Activated CD4-positive, alpha-beta T cell treated with anti-CD3 and anti-CD28 coated beads, Interleukin-2, amount 50 U/mL, for 16 hours (primary cell): Measurements from ENCODE around the gene ELAC2.

Experiments used
- DNase-seq: peaks from one replicate; pipeline ENCODE4 v3.0.0-alpha.2; 2020

The ELAC2 gene

GRCh38 chr17:13017655-13018459 lies at the start of gene ELAC2:
TSS of gene ELAC2 (minus strand) at chr17:13018027. CDS start at chr17:13017947, 80 bp downstream.
- peak; percentile 98 for DNase-seq

- no peak for DNase-seq
Observed at GRCh38 chr17:13065032-13065431, 47.2 kb upstream of the ELAC2 start.

DNA sequence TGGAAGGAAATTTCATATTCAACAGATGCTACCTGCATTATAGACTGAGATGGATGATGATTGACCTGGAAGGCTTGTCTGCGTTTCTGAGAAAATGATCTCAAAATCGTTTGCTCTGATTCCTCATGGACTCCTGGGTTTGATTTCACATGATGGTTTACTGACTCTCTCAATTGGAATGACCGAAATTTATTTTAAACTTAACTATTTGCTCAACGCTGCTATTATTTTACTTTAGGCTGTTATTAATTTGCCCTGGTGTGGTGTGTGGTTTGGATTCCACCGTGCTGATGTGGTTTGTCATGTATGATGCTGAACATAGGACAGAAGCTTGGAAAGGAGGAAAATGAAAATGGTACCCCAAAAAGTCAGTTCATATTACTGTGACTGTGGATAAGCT lies 37.3 kb upstream of the ELAC2 start:
- no peak for DNase-seq

GRCh38 chr17:13054666-13055065 lies 36.8 kb upstream of the ELAC2 start:
- no peak for DNase-seq

GRCh38 chr17:13051915-13052314 lies 34.1 kb upstream of the ELAC2 start:
- no peak for DNase-seq

DNA sequence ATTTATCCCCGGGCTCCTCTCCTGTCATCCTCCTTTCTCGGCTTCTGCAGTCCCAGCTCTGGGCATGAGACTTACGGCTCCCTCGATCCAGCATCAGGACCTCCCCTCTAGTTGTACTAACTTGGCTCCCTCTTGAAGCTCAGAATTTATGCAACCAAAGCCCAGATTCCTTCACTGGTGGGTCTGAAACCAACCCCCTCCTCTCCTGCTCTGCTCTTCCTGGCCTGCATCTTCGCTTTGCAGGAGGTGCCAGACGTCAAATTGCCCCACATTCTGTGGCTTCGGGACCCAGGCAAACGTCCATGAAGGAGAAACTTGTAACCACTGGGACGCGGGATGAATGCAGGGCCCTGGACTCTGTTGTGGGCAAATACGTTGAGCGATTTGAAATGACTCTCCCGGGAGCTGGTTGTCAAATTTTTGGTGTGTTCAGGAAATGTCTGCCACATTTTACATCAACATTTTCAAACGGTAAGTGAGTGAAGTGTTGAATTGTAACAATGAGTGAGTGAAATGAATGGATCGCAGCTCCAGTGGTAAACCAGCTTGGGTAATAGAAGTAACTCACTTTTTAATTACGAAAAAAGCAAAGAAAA lies 29.3 kb upstream of the ELAC2 start:
- no peak for DNase-seq

DNA sequence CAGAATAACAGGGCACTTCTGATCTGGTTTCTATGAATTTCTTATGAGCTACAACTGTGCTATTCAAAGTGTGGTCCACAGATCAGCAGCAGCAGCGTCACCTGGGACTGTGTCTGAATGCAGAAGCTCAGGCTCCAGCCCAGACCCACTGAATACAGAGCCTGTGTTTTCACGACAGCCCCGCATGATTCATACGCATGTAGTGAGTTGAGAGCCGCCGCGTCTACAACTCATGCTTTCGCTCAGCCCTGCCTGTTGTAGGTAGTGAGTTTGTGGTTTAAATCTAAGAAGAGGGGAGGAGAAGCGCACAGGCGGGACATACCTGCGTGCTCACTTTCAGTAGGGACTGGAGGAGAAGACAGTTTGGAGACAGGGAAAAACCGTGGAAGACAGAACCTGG lies 28.5 kb upstream of the ELAC2 start:
- DNase-seq: no peak

GRCh38 chr17:13044572-13045065 lies 26.8 kb upstream of the ELAC2 start:
- no peak for DNase-seq

DNA sequence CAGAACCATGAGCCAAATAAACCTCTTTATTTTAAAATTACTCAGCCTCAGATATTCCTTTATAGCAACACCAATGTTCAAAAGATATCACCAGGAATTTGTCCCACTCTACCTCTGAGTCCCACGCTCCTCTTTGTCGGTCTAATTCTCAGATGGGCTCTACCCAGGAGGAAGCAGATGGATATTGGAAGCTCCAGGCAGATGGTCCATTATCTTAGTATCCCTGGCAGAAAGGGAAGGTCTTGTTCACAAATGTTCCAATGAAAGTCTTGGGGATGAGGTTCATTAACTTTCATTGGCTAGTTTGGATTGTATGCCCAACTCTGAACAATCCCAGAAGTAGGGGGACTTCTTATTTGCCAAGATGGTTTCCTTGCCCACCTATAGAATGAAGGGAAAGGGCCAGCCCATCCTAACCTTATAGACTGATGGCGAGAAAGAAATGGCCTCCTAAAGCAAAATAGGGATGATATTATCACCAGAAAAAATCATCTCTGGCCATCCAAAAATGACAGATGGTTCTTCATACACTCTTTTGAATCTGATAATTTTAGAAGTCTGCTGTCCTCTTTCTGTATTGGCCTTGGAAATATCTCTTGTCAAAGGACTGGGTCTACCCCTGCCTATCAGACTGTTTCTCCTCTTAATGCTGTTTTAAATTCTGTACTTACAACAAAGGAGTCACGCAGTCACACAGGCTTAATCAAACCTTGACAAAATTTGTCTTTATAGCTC lies 21.3 kb upstream of the ELAC2 start:
- DNase-seq: no peak

- no peak for DNase-seq
Observed at GRCh38 chr17:13036751-13037150, 18.9 kb upstream of the ELAC2 start.

DNA sequence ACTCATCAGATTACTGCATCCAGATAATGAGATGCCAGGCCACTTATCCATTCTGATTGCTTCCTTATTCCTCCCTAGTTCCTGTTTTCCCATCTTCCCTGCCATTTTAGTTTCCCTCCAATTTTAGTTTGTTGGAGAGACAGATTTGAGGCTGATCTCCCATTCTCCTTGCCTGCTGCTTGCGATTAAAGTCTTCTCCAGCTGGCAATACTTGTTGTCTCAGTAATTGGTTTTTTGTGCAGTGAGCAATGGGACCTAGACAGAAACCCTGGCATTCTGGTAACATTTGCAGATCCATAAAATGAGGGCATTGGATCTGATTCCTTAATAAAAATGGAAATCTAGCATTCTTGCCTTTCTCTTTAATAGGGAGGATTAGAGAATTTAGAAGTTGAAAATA lies 17.6 kb upstream of the ELAC2 start:
- no peak for DNase-seq

- DNase-seq: peak; percentile 58
Observed at GRCh38 chr17:13031718-13032350, 14.0 kb upstream of the ELAC2 start.

GRCh38 chr17:13030459-13031300 lies 12.9 kb upstream of the ELAC2 start:
- DNase-seq: peak; percentile 56

DNA sequence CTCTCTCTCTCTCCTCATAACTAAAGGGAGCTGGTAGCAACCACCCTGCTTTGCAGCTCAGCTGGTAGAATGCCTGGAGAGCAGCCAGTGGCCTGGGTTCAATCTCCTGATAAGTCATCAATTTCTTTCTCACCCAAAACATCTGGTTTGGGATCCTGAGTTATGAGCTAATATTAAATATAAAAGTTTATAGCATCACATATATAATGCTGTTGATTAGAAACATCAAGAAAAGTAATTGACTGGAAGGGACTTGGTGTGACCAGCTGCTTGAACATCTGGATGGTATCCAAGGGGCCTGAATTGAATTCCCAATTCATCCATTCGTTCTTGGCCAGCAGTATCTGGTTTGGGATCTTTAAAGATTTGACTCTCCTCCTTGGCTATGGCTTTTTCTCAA lies 12.2 kb upstream of the ELAC2 start:
- no peak for DNase-seq

DNA sequence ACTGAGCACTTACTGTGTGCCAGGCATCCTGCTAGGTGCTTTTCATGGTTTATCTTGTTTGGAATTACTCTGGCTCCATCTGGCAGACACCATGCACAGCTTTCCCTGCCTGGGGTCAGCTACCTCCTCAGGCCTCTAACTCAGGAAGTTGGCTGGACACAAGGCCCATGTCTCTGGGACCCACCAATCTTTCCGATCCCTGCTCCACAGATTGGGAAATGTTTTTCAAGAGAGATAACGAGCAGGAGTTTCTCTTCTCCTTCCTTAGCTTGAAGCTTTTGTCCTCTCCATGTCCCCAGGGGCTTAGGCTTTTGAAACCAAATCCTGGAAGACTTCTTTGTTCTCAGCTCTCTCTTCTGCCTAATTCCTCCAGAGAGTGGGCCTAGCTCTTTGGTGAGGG lies 11.5 kb upstream of the ELAC2 start:
- DNase-seq: no peak

DNA sequence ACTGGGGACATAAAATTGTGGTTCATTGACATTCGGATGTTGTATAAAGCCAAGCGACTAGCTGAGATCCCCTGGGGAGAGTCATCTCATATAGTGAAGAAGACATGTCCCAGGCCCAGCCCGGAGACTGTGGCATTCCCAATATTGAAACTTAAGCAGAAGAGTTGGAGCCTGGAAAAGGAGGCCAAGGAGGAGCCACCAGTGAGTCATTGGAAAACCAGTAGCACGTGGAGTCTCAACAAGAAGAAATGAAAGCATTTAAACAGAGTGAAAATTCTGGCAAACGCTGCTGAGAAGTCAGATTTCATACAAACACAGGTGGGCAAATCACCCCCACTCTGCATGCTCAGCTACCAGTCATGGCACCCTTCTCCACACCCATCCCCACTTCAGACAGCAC lies 9.4 kb upstream of the ELAC2 start:
- DNase-seq: no peak

GRCh38 chr17:13025687-13026086 lies 7.9 kb upstream of the ELAC2 start:
- no peak for DNase-seq

GRCh38 chr17:13025258-13025627 lies 7.4 kb upstream of the ELAC2 start:
- no peak for DNase-seq

DNA sequence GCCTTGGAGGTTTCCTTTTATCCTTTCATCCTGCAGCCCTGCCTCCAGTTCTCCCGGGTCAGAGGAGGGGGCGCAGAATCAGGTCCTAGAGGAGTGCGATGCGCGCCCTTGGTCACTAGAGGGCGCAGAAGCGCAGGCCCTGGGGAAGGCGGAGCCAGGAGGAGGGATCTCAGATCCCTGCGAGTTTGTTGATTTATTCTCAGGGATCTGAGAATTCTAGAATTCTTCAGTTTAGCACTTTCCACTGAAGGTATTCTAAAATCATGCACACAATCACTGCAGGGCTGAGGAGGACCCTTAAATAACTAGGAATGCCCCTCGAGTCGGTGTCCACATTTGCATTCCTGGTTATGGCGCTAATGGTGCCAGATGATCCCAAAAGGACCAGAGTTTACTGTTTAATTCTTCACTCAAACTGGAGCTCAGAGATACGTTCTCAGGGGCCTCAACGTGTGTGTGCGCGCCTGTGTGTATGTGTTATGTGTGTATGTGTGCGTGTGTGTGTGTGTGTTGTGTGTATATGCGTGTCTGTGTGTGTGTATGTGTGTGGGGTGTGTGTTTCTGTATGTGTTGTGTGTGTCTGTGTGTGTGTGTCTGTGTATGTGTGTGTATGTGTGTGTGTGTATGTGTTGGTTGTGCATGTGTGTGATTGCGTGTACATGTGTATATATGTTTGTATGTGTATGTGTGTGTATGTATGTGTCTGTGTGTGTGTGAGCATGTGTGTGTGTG lies 6.9 kb upstream of the ELAC2 start:
- peak; percentile 61 for DNase-seq

DNA sequence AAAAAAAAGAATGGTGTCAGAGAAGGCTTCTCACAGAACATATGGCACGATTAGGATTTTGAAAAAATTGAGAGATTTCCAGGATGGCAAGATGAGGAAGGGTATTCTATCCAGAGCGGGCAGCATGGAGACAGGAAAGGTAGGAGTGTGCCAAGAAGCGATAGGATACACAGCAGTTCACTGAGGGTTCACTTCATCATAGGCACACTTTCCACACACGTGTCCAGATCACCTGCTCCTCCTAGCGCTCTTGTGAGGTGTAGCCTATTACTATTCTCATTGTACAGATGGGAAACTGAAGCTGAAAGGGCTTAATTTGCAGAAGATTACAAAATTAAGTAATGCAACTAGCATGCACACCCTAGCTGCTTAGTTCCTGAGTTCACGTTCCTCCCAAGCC lies 6.2 kb upstream of the ELAC2 start:
- no peak for DNase-seq

DNA sequence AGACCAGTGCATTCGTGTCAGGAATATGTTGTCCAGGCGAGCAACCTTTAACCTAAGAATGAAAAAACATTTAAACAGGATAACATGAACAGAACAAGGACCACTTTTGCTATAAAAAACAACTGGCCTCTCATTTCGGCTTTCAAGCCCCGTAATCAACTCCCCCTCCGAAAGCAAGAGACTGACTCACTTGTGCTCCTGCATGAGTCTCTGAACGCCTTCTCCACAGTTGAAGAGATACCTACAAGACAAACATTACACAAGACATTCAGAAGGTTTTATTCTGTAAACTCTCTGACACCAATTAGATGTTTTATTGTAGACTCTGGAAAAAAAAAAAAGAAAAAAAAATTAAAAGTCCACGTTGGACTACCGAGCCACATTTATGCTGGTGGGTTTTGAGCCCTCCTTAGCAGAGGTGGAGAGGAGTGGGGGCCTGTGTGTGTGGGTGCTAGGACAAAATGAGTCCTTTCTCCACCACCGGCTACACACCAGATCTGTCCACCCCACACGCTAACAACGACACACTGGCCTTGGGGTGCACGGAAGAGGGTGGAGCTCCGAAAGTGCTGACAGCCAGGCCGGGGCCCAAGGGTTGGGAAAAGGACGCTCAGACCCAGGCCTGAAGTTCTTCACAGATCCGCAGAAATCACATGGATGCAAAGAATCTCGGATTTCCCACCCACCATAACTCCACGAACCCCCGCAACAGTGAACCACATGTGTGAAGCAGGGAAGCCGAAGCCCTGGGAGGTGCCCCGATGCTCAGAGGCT lies 759 bp downstream of the ELAC2 start:
- DNase-seq: no peak
